ENCODE results near the gene TMEM256. TPM values are rescaled to one million over a fixed set of nuclear protein-coding genes. Genes with fewer than 3 reads are reported as not detected.

Gene TMEM256
- total RNA-seq, 1 experiment from 2014 or later: 62.4 TPM

DNA sequence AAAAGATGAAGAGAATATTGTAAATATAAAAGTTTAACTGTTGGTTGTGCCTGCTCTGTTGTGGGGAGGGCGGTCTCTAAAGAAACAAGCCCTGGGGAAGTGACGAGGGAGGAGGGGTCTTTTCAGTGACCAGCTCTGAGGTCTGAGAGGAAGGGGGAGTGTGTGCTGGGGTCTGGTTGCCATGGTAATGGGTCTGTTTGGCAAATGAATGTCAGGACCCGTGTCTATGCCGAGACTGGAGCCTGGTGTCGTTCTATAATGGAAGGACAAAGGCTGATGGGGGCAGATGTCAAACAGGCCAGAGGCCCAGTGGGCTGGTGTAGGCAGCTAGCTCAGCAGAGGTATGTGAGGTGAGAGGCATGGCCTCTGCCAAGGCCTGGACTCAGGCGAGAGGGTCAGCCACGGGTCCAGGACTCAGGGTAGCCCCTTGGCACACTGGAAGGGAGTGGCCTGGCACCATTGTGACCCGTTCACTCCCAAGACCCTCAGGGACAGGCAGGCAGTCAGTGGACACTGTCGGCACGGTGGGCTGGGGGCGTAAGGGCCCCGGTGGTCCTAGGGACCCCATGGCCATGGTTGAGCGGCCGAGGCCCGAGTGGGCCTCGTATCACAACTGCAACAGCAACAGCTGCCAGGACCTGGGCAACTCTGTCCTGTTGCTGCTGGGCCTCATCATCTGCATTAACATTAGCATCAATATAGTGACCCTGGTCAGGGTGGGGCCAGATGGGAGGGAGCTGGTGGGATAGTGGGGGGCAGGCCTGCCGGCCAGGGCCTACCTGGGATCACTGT, 16.1 kb upstream of the TMEM256 start, which contains the start of gene SPEM1:
Gene SPEM1, plus strand, starts transcription at position 506 of the 792 bp plus-strand sequence. Its CDS starts 61 bp downstream, at position 567.
- no peak for DNase-seq
- no peaks in the 10 kb centered on the region for H3K27me3 ChIP-seq
- H3K9me3 ChIP-seq (replicated peaks): no peaks in the 10 kb centered on the region
- H3K27ac ChIP-seq: no peak within 1 kb of the TSS
- no peaks in the 10 kb centered on the region for H3K36me3 ChIP-seq
- no peaks in the 10 kb centered on the region for H3K4me1 ChIP-seq
- no peak within 1 kb of the TSS for H3K4me3 ChIP-seq

DNA sequence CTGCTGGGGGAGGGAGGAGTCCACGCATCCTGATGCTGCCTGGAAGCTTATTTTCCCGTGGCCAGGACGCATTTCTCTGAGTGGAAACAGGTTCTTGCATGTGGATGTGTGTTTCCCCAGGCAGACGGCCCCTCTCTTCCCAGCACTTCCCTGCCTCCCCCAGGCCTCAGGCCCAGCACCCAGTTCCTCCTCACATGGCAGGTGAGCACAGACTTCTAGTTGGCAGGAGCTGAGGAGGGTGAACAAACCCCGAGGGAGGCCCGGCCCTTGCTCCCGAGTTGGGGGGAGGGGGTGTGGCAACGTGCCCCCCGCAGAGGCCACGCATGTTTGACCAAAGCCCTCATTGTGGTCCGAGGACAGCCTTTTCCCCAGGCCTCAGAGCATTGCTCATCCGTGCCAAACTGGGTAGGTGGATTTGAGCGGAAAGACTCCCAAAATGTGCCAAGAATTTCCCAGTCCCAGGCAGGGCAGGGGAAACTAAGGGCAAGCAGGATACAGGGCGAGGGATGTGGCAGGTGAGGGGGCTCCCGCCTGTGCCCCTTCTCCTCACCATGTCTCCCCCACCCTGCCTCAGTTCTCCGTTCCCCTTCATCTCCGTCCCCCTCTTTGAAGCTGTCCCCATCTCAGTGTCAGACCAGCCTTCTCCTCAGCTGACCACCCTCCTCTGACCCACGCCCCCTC, 14.7 kb upstream of the TMEM256 start:
- no peaks in the 10 kb centered on the region for H3K27me3 ChIP-seq
- no peak overlapping the region for H3K27ac ChIP-seq
- H3K4me3 ChIP-seq: no peak overlapping the region
- H3K9me3 ChIP-seq (replicated peaks): no peaks in the 10 kb centered on the region
- no peak for DNase-seq
- H3K36me3 ChIP-seq: no peaks in the 10 kb centered on the region
- no peaks in the 10 kb centered on the region for H3K4me1 ChIP-seq

DNA sequence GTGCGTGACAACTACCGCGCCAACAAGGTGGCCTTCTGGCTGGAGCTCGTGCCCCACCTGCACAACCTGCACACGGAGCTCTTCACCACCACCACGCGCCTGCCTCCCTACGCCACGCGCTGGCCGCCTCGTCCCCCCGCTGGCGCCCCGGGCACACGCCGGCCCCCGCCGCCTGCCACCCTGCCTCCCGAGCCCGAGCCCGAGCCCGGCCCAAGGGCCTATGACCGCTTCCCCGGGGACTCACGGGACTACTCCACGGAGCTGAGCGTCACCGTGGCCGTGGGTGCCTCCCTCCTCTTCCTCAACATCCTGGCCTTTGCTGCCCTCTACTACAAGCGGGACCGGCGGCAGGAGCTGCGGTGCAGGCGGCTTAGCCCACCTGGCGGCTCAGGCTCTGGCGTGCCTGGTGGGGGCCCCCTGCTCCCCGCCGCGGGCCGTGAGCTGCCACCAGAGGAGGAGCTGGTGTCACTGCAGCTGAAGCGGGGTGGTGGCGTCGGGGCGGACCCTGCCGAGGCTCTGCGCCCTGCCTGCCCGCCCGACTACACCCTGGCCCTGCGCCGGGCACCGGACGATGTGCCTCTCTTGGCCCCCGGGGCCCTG, 13.3 kb upstream of the TMEM256 start:
- no peaks in the 10 kb centered on the region for H3K27me3 ChIP-seq
- H3K27ac ChIP-seq: no peak overlapping the region
- no peak for DNase-seq
- no peaks in the 10 kb centered on the region for H3K36me3 ChIP-seq
- no peaks in the 10 kb centered on the region for H3K9me3 ChIP-seq (replicated peaks)
- H3K4me3 ChIP-seq: no peak overlapping the region
- H3K4me1 ChIP-seq: no peaks in the 10 kb centered on the region

DNA sequence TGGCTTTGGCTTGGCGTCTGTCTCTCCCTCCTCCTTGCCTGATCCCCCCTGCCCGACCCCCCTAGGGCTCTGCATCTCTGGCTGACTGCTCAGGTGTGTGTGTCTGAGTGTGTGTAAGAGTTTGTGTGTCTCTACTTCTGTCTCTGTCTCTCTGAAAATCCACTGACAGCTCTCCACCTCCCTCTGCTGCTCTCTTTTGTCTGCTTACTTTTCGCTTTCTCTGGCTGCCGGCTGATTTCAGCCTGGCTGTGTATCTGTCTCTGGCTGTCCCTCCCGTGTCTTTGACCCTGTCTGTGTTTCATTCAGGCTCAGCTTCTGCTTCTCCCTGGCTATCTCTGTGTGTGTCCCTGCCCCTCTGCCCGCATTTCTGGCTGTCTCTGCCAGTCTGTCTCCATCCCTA, 12.4 kb upstream of the TMEM256 start:
- Histone ChIP-seq H3K9me3 (replicated peaks) (no peaks in the 10 kb centered on the region), H3K4me1 (no peaks in the 10 kb centered on the region), H3K27ac (no peak overlapping the region), H3K36me3 (no peaks in the 10 kb centered on the region), H3K27me3 (no peaks in the 10 kb centered on the region), H3K4me3 (no peak overlapping the region)
- DNase-seq: no peak

DNA sequence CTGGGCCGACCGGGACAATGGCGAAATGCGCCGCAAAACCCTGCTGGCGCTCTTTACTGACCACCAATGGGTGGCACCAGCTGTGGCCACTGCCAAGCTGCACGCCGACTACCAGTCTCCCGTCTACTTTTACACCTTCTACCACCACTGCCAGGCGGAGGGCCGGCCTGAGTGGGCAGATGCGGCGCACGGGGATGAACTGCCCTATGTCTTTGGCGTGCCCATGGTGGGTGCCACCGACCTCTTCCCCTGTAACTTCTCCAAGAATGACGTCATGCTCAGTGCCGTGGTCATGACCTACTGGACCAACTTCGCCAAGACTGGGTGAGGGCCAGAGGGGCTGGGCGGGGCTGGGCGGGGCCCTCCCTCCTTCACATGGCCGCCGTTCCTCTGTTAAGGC, 11.9 kb upstream of the TMEM256 start:
- Histone ChIP-seq H3K36me3 (no peaks in the 10 kb centered on the region), H3K4me1 (no peaks in the 10 kb centered on the region), H3K9me3 (replicated peaks) (no peaks in the 10 kb centered on the region), H3K27ac (no peak overlapping the region), H3K4me3 (no peak overlapping the region), H3K27me3 (no peaks in the 10 kb centered on the region)
- no peak for DNase-seq

- no peaks in the 10 kb centered on the region for H3K36me3 ChIP-seq
- H3K27ac ChIP-seq: no peak overlapping the region
- no peak for DNase-seq
- H3K27me3 ChIP-seq: no peaks in the 10 kb centered on the region
- no peaks in the 10 kb centered on the region for H3K4me1 ChIP-seq
- no peak overlapping the region for H3K4me3 ChIP-seq
- H3K9me3 ChIP-seq (replicated peaks): no peaks in the 10 kb centered on the region
Measured at GRCh38 chr17:7414837-7415236, 10.9 kb upstream of the TMEM256 start.

DNA sequence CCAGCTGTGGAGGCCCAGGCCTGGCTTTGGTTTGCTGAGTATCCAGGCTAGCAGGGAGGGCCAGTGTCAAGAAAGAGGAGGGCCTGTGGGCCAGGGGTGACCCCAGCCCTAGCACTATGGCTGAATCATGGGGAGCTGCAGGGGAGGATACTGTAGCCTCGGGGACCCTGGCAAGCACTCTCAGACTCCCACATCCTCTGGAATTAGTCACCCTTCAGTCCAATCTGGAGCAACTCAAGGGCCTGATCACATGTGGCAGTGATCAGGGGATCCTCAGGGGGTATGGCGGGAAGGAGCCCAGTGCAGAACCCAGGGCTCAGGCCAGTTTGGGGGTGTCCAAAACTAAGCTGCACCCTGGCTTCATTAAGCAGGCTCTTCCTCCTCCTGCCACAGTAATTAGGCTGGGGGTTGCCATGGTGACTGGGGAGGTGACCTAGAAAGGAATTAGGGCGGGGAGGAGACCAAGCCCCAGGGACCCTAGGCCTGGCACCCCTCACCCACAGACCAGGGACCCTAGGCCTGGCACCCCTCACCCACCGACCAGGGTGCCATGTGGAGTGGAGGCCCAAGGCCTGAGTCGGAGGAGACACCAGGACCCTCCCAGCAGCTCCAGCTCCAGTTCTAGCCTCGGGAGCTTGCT, 9.6 kb upstream of the TMEM256 start:
- Histone ChIP-seq H3K9me3 (replicated peaks) (no peaks in the 10 kb centered on the region), H3K27ac (no peak overlapping the region), H3K4me3 (no peak overlapping the region), H3K27me3 (no peaks in the 10 kb centered on the region), H3K4me1 (no peaks in the 10 kb centered on the region), H3K36me3 (no peaks in the 10 kb centered on the region)
- no peak for DNase-seq

- Histone ChIP-seq H3K27me3 (no peaks in the 10 kb centered on the region), H3K36me3 (no peaks in the 10 kb centered on the region), H3K4me3 (no peak overlapping the region), H3K27ac (no peak overlapping the region), H3K4me1 (no peaks in the 10 kb centered on the region), H3K9me3 (replicated peaks) (no peaks in the 10 kb centered on the region)
- DNase-seq: no peak
Measured at GRCh38 chr17:7411427-7411750, 7.5 kb upstream of the TMEM256 start.

DNA sequence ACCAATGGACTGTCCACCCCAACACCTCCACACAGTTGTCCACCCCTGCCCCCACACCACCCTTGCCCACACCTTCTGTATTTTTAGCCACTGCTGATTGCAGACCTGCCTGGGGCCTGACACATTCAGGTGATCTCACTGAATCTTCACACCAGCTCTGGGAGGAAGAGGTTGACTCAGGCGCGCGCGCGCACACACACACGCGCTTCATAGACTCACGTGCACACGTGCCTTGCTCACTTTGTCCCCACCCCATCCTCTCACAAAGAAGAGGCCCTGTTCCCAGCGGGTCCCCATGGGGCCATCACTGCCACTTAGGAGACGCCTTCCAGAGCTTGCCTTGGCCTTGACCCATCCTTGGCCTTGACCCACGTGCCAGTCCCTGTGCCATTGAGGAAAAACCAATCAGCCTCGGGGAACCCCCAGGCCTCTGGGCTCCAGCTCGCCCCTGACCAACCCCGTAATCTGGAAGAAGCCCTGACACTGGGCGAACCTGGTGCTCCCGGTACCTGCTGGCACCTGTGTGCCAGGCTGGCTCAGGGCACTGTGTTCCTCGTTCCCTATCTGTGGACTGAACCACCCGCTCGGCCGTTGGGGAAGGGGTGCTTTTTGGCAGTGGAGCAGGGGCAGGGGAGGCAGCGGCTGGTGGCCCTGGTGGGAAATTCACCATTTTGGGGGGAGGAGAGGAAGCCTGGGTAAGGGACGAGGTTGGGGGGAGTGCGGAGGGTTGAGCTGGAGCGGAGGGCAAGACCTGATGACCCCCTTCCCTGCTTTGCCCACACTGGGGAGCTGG, 6.9 kb upstream of the TMEM256 start:
- H3K36me3 ChIP-seq: no peaks in the 10 kb centered on the region
- no peaks in the 10 kb centered on the region for H3K4me1 ChIP-seq
- no peak for DNase-seq

DNA sequence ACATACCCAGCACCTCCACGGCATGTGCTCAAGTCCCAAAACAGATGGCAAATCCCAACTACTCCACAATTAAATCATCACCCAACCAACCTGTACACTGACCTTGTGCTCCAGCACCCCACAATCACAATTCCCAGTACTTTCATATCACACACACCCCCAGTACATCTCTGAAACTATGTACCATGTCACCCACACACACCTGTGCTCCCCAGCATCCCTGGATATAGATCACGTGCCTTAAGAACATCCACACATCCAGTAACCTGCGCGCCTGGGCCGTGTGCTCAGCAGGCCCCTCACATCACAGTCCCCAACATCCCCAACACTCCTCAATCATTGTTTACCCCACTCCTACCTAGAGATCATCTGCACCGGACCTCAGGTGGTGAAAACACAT, 5.8 kb upstream of the TMEM256 start:
- no peaks in the 10 kb centered on the region for H3K4me1 ChIP-seq
- no peaks in the 10 kb centered on the region for H3K27me3 ChIP-seq
- H3K4me3 ChIP-seq: no peak overlapping the region
- DNase-seq: no peak
- no peaks in the 10 kb centered on the region for H3K36me3 ChIP-seq
- H3K9me3 ChIP-seq (replicated peaks): no peaks in the 10 kb centered on the region
- H3K27ac ChIP-seq: no peak overlapping the region

More for the DNA sequence above, 6.9 kb upstream of the TMEM256 start:
- Histone ChIP-seq H3K4me3 (no peak overlapping the region), H3K27me3 (no peaks in the 10 kb centered on the region), H3K9me3 (replicated peaks) (no peaks in the 10 kb centered on the region), H3K27ac (no peak overlapping the region)

- no peaks in the 10 kb centered on the region for H3K9me3 ChIP-seq (replicated peaks)
- H3K4me1 ChIP-seq: no peaks in the 10 kb centered on the region
- no peak overlapping the region for H3K27ac ChIP-seq
- H3K27me3 ChIP-seq: no peaks in the 10 kb centered on the region
- no peaks in the 10 kb centered on the region for H3K36me3 ChIP-seq
- no peak for DNase-seq
- no peak overlapping the region for H3K4me3 ChIP-seq
Measured at GRCh38 chr17:7408863-7409262, 5.0 kb upstream of the TMEM256 start.

DNA sequence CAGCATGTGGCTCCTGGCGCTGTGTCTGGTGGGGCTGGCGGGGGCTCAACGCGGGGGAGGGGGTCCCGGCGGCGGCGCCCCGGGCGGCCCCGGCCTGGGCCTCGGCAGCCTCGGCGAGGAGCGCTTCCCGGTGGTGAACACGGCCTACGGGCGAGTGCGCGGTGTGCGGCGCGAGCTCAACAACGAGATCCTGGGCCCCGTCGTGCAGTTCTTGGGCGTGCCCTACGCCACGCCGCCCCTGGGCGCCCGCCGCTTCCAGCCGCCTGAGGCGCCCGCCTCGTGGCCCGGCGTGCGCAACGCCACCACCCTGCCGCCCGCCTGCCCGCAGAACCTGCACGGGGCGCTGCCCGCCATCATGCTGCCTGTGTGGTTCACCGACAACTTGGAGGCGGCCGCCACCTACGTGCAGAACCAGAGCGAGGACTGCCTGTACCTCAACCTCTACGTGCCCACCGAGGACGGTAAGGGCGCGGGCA, 4.4 kb upstream of the TMEM256 start:
- no peak for DNase-seq
- Histone ChIP-seq H3K4me1 (no peaks in the 10 kb centered on the region), H3K27me3 (no peaks in the 10 kb centered on the region), H3K36me3 (no peaks in the 10 kb centered on the region), H3K27ac (no peak overlapping the region), H3K9me3 (replicated peaks) (no peaks in the 10 kb centered on the region), H3K4me3 (no peak overlapping the region)

DNA sequence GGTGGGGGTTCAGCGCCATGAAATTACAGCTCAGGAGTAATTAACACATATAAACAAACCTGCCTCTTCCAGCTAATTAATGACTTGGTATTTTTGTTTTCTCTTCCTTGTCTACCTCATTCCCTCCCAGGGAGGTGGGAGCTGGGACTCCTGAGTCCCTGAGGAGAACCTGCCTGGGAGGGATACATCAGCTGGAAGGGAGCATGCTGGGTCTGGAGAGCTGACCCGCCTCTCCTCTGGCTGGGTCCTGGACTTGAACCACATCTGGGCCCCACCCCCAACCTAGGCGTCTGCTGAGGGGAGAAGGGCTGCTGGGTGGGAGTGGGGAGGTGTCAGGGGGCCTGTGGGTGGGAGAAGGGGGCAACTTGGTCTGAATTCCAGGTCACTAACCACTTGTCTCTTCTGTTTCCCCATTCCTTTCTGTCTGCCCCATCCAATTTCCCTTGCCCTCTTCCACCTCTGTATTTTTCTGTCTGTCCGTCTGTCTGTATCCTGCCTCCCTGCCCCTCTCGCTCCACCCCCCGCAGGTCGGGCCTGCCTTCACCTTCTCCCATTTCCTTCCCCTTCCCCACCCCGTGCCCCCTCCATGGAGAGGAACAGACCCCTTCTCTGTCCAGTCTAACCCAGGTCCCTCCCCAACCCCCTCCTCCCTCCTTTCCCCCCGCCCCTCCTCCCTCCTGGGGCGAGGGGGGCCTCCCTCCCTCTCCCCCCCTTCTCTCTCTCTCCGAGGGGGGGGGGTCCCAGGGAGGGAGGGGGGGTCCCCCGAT, 3.8 kb upstream of the TMEM256 start, which contains the start of gene NLGN2:
Gene NLGN2, plus strand, starts transcription at position 361 of the 767 bp plus-strand sequence. CDS start 411 bp downstream, outside the sequence.
- no peak within 1 kb of the TSS for H3K4me3 ChIP-seq
- H3K27ac ChIP-seq: no peak within 1 kb of the TSS

GRCh38 chr17:7407082-7407481, 3.2 kb upstream of the TMEM256 start:
- no peaks in the 10 kb centered on the region for H3K27me3 ChIP-seq
- H3K9me3 ChIP-seq (replicated peaks): no peaks in the 10 kb centered on the region
- H3K36me3 ChIP-seq: no peaks in the 10 kb centered on the region
- no peak for DNase-seq
- no peaks in the 10 kb centered on the region for H3K4me1 ChIP-seq
- H3K4me3 ChIP-seq: no peak overlapping the region
- H3K27ac ChIP-seq: no peak overlapping the region

More for the DNA sequence above, 3.8 kb upstream of the TMEM256 start, which contains the start of gene NLGN2:
- no peaks in the 10 kb centered on the region for H3K4me1 ChIP-seq
- no peaks in the 10 kb centered on the region for H3K36me3 ChIP-seq
- no peaks in the 10 kb centered on the region for H3K9me3 ChIP-seq (replicated peaks)
- H3K27me3 ChIP-seq: no peaks in the 10 kb centered on the region
- no peak for DNase-seq

All from SJCRH30 (cell line).